ENCODE data around the gene FTO.
"Not testable (repeated sequence)": the region's sequence is repeated elsewhere in the genome, so short reads cannot be mapped to it uniquely, and the experiment has no call there.

The FTO gene

GRCh38 chr16:53846549-53846948 is 142.6 kb downstream of the FTO start:
- WGBS, 2 donors (ENCODE audit: extremely low coverage in 2 of 2, insufficient read length in 2 of 2, insufficient replicate concordance in 1 of 2) = no CpG with 5 or more reads among the region's 5 CpGs
- H3K9ac ChIP-seq (ENCODE audit: low read depth, low read length, poor library complexity) = not testable (repeated sequence)

GRCh38 chr16:53846971-53847370 is 143.0 kb downstream of the FTO start:
- H3K36me3 ChIP-seq (replicated peaks in 1 of 2; ENCODE audit: control insufficient read depth in 2 of 2, insufficient read depth in 2 of 2, low read length in 2 of 2) = peaks cover 0 to 5% of the 10 kb centered on the region in 2 donors
- no peak overlapping the region for H2BK120ac ChIP-seq (ENCODE audit: low read depth, low read length)
- no peak overlapping the region for H3K18ac ChIP-seq (ENCODE audit: low read length)
- no peaks in the 10 kb centered on the region for H3K27me3 ChIP-seq (ENCODE audit: control insufficient read depth in 3 of 3, insufficient read depth in 3 of 3, low read depth in 1 of 3, low read length in 3 of 3)
- H3K4me2 ChIP-seq (ENCODE audit: insufficient read depth, low read length, poor library complexity, severe bottlenecking) = no peak overlapping the region
- H3K23ac ChIP-seq (ENCODE audit: low read depth, low read length, poor library complexity) = no peak overlapping the region
- no peak overlapping the region for H3K4me3 ChIP-seq (ENCODE audit: low read length in 2 of 2)
- no peaks in the 10 kb centered on the region for H3K79me1 ChIP-seq (ENCODE audit: low read depth, low read length)
- H2AK5ac ChIP-seq (ENCODE audit: low read depth, low read length) = no peak overlapping the region
- no peak overlapping the region for H2AFZ ChIP-seq (ENCODE audit: low read length)
- H3K4ac ChIP-seq (ENCODE audit: low read length) = no peak overlapping the region
- no peak overlapping the region for H3K27ac ChIP-seq (replicated peaks; ENCODE audit: low read length)
- no peak overlapping the region for H2BK5ac ChIP-seq (ENCODE audit: low read length)
- no peak for DNase-seq (ENCODE audit: low spot score)
- no peak overlapping the region for H3K14ac ChIP-seq (ENCODE audit: low read length)
- H4K8ac ChIP-seq (ENCODE audit: low read depth, low read length) = no peak overlapping the region
- H3K9me3 ChIP-seq (replicated peaks in 1 of 2; ENCODE audit: control insufficient read depth in 2 of 2, insufficient read depth in 1 of 2, low read depth in 1 of 2, low read length in 2 of 2) = no peaks in the 10 kb centered on the region
- H2BK12ac ChIP-seq (ENCODE audit: low read length) = no peak overlapping the region
- H3K9ac ChIP-seq (ENCODE audit: low read depth, low read length, poor library complexity) = no peak overlapping the region
- no peak overlapping the region for H4K91ac ChIP-seq (ENCODE audit: low read depth, low read length, poor library complexity)
- no peak overlapping the region for H2BK15ac ChIP-seq (ENCODE audit: low read length)
- no peaks in the 10 kb centered on the region for H3K4me1 ChIP-seq (ENCODE audit: control insufficient read depth in 2 of 2, insufficient read depth in 1 of 2, low read depth in 1 of 2, low read length in 2 of 2)
- WGBS, 2 donors (ENCODE audit: extremely low coverage in 2 of 2, insufficient read length in 2 of 2, insufficient replicate concordance in 1 of 2) = no CpG with 5 or more reads among the region's 6 CpGs

More at GRCh38 chr16:53846549-53846948, 142.6 kb downstream of the FTO start:
- H3K79me1 ChIP-seq (ENCODE audit: low read depth, low read length); DNase-seq (ENCODE audit: low spot score); H3K36me3 ChIP-seq (replicated peaks in 1 of 2; ENCODE audit: control insufficient read depth in 2 of 2, insufficient read depth in 2 of 2, low read length in 2 of 2); H3K18ac ChIP-seq (ENCODE audit: low read length); H2BK15ac ChIP-seq (ENCODE audit: low read length); H2BK120ac ChIP-seq (ENCODE audit: low read depth, low read length); H2BK12ac ChIP-seq (ENCODE audit: low read length); H4K91ac ChIP-seq (ENCODE audit: low read depth, low read length, poor library complexity); H3K4ac ChIP-seq (ENCODE audit: low read length); H2AFZ ChIP-seq (ENCODE audit: low read length); H4K8ac ChIP-seq (ENCODE audit: low read depth, low read length); H3K9me3 ChIP-seq (replicated peaks in 1 of 2; ENCODE audit: control insufficient read depth in 2 of 2, insufficient read depth in 1 of 2, low read depth in 1 of 2, low read length in 2 of 2); H2BK5ac ChIP-seq (ENCODE audit: low read length); H3K4me1 ChIP-seq (ENCODE audit: control insufficient read depth in 2 of 2, insufficient read depth in 1 of 2, low read depth in 1 of 2, low read length in 2 of 2); H2AK5ac ChIP-seq (ENCODE audit: low read depth, low read length); H3K4me3 ChIP-seq (ENCODE audit: low read length in 2 of 2); H3K27me3 ChIP-seq (ENCODE audit: control insufficient read depth in 3 of 3, insufficient read depth in 3 of 3, low read depth in 1 of 3, low read length in 3 of 3); H3K14ac ChIP-seq (ENCODE audit: low read length); H3K23ac ChIP-seq (ENCODE audit: low read depth, low read length, poor library complexity); H3K27ac ChIP-seq (replicated peaks; ENCODE audit: low read length); H3K4me2 ChIP-seq (ENCODE audit: insufficient read depth, low read length, poor library complexity, severe bottlenecking): not testable (repeated sequence)

GRCh38 chr16:53848277-53848942 is 144.5 kb downstream of the FTO start:
- Histone ChIP-seq H3K9me3 (replicated peaks in 1 of 2; ENCODE audit: control insufficient read depth in 2 of 2, insufficient read depth in 1 of 2, low read depth in 1 of 2, low read length in 2 of 2) (no peaks in the 10 kb centered on the region), H3K4ac (ENCODE audit: low read length) (no peak overlapping the region), H3K79me1 (ENCODE audit: low read depth, low read length) (no peaks in the 10 kb centered on the region), H3K9ac (ENCODE audit: low read depth, low read length, poor library complexity) (no peak overlapping the region), H3K4me3 (ENCODE audit: low read length in 2 of 2) (no peak overlapping the region), H4K91ac (ENCODE audit: low read depth, low read length, poor library complexity) (no peak overlapping the region), H3K4me1 (ENCODE audit: control insufficient read depth in 2 of 2, insufficient read depth in 1 of 2, low read depth in 1 of 2, low read length in 2 of 2) (no peaks in the 10 kb centered on the region), H4K8ac (ENCODE audit: low read depth, low read length) (no peak overlapping the region), H2BK5ac (ENCODE audit: low read length) (no peak overlapping the region), H2BK15ac (ENCODE audit: low read length) (no peak overlapping the region), H3K27ac (replicated peaks; ENCODE audit: low read length) (no peak overlapping the region), H3K23ac (ENCODE audit: low read depth, low read length, poor library complexity) (no peak overlapping the region), H2BK120ac (ENCODE audit: low read depth, low read length) (no peak overlapping the region), H3K36me3 (replicated peaks in 1 of 2; ENCODE audit: control insufficient read depth in 2 of 2, insufficient read depth in 2 of 2, low read length in 2 of 2) (peaks cover 0 to 5% of the 10 kb centered on the region in 2 donors), H3K14ac (ENCODE audit: low read length) (no peak overlapping the region), H2AFZ (ENCODE audit: low read length) (no peak overlapping the region), H2BK12ac (ENCODE audit: low read length) (no peak overlapping the region), H3K27me3 (ENCODE audit: control insufficient read depth in 3 of 3, insufficient read depth in 3 of 3, low read depth in 1 of 3, low read length in 3 of 3) (no peaks in the 10 kb centered on the region), H2AK5ac (ENCODE audit: low read depth, low read length) (no peak overlapping the region), H3K18ac (ENCODE audit: low read length) (no peak overlapping the region), H3K4me2 (ENCODE audit: insufficient read depth, low read length, poor library complexity, severe bottlenecking) (no peak overlapping the region)
- no peak for DNase-seq (ENCODE audit: low spot score)
- WGBS, 2 donors (ENCODE audit: extremely low coverage in 2 of 2, insufficient read length in 2 of 2, insufficient replicate concordance in 1 of 2) = no CpG with 5 or more reads among the region's 3 CpGs

GRCh38 chr16:53848950-53849349 is 145.0 kb downstream of the FTO start:
- Histone ChIP-seq H2BK15ac (ENCODE audit: low read length) (no peak overlapping the region), H4K8ac (ENCODE audit: low read depth, low read length) (no peak overlapping the region), H4K91ac (ENCODE audit: low read depth, low read length, poor library complexity) (no peak overlapping the region), H3K79me1 (ENCODE audit: low read depth, low read length) (no peaks in the 10 kb centered on the region), H3K23ac (ENCODE audit: low read depth, low read length, poor library complexity) (no peak overlapping the region), H3K4me2 (ENCODE audit: insufficient read depth, low read length, poor library complexity, severe bottlenecking) (no peak overlapping the region), H2AK5ac (ENCODE audit: low read depth, low read length) (no peak overlapping the region), H2BK120ac (ENCODE audit: low read depth, low read length) (no peak overlapping the region), H3K27ac (replicated peaks; ENCODE audit: low read length) (no peak overlapping the region), H3K18ac (ENCODE audit: low read length) (no peak overlapping the region), H2AFZ (ENCODE audit: low read length) (no peak overlapping the region), H2BK5ac (ENCODE audit: low read length) (no peak overlapping the region), H3K9ac (ENCODE audit: low read depth, low read length, poor library complexity) (no peak overlapping the region), H3K27me3 (ENCODE audit: control insufficient read depth in 3 of 3, insufficient read depth in 3 of 3, low read depth in 1 of 3, low read length in 3 of 3) (no peaks in the 10 kb centered on the region), H3K36me3 (replicated peaks in 1 of 2; ENCODE audit: control insufficient read depth in 2 of 2, insufficient read depth in 2 of 2, low read length in 2 of 2) (peaks cover 0 to 5% of the 10 kb centered on the region in 2 donors), H3K9me3 (replicated peaks in 1 of 2; ENCODE audit: control insufficient read depth in 2 of 2, insufficient read depth in 1 of 2, low read depth in 1 of 2, low read length in 2 of 2) (no peaks in the 10 kb centered on the region), H2BK12ac (ENCODE audit: low read length) (no peak overlapping the region), H3K4ac (ENCODE audit: low read length) (no peak overlapping the region), H3K4me1 (ENCODE audit: control insufficient read depth in 2 of 2, insufficient read depth in 1 of 2, low read depth in 1 of 2, low read length in 2 of 2) (no peaks in the 10 kb centered on the region), H3K14ac (ENCODE audit: low read length) (no peak overlapping the region), H3K4me3 (ENCODE audit: low read length in 2 of 2) (no peak overlapping the region)
- DNase-seq (ENCODE audit: low spot score) = no peak
- WGBS, 2 donors (ENCODE audit: extremely low coverage in 2 of 2, insufficient read length in 2 of 2, insufficient replicate concordance in 1 of 2) = no CpG with 5 or more reads among the region's 1 CpG

Data from neuronal stem cell (in vitro differentiated cells).